Measurements from ENCODE around the gene KLK4.

The KLK4 gene

GRCh38 chr19:50878851-50879250 is 32.3 kb downstream of the KLK4 start:
- DNase-seq: no peak

GRCh38 chr19:50877338-50877737 is 33.9 kb downstream of the KLK4 start:
- no peak for DNase-seq

- no peak for DNase-seq
These were observed 34.7 kb downstream of the KLK4 start for GRCh38 chr19:50876456-50876855.

GRCh38 chr19:50875795-50876422 is 35.3 kb downstream of the KLK4 start:
- DNase-seq: no peak

- DNase-seq: no peak
These were observed 37.0 kb downstream of the KLK4 start for GRCh38 chr19:50874211-50874610.

GRCh38 chr19:50873056-50873455 is 38.1 kb downstream of the KLK4 start, which contains the start of gene KLK2:
KLK2 (plus strand) TSS chr19:50873439; CDS start chr19:50873474, 35 bp downstream.
- no peak for DNase-seq

GRCh38 chr19:50870417-50871089 is 40.6 kb downstream of the KLK4 start:
- DNase-seq: peak; percentile 51

GRCh38 chr19:50869479-50869878 is 41.7 kb downstream of the KLK4 start:
- DNase-seq: no peak

- DNase-seq: no peak
These were observed 49.5 kb downstream of the KLK4 start for GRCh38 chr19:50861496-50862286.

- DNase-seq: no peak
These were observed 50.2 kb downstream of the KLK4 start for GRCh38 chr19:50861010-50861409.

- no peak for DNase-seq
These were observed 51.3 kb downstream of the KLK4 start for GRCh38 chr19:50859849-50860248.

GRCh38 chr19:50858886-50859285 is 52.3 kb downstream of the KLK4 start:
- DNase-seq: peak; percentile 47

GRCh38 chr19:50857366-50857765 is 53.8 kb downstream of the KLK4 start:
- DNase-seq: no peak
